HepG2 (cell line): ENCODE results near the gene UCP3. TPM values are rescaled to one million over a fixed set of nuclear protein-coding genes. Genes with fewer than 3 reads are reported as not detected.

Experiments
- ATRX ChIP-seq: sonication (generic); formaldehyde crosslinking; IDR thresholded peaks from 2 replicates; pipeline ENCODE4 v1.4.0; 2020; ENCODE audit warnings: missing genetic modification reagents, borderline replicate concordance
- CC2D1A ChIP-seq: sonication (generic); formaldehyde crosslinking; IDR thresholded peaks from 2 replicates; pipeline ENCODE4 v1.8.1; 2023; ENCODE audit warnings: mild to moderate bottlenecking, missing genetic modification reagents
- CEBPB ChIP-seq: IDR thresholded peaks from 2 replicates; pipeline ENCODE4 v1.6.1; 2011; ENCODE audit warnings: low read depth, low read length, improper control_type of control experiment, borderline replicate concordance
- EEA1 ChIP-seq: sonication (generic); formaldehyde crosslinking; IDR thresholded peaks from 2 replicates; pipeline ENCODE4 v1.5.1; 2020; ENCODE audit warnings: mild to moderate bottlenecking, missing genetic modification reagents, borderline replicate concordance
- EHMT2 ChIP-seq: fragments of 200-600 bp; sonication (generic); IDR thresholded peaks from 2 replicates; pipeline ENCODE4 v1.7.0; 2017; ENCODE audit warnings: antibody characterized with exemption, low read depth, low read length, borderline replicate concordance
- FOXA1 ChIP-seq, 2 experiments: fragments of 450-650 bp in 1 of 2; sonication (generic) in 1 of 2; formaldehyde crosslinking in 1 of 2; IDR thresholded peaks; 2 replicates each; pipeline versions ENCODE4 v1.4.0 to v1.6.1; 2016 to 2020; ENCODE audit warnings: missing genetic modification reagents in 1 of 2
- HNRNPLL ChIP-seq: fragments of 200-400 bp; formaldehyde crosslinking; IDR thresholded peaks from 2 replicates; pipeline ENCODE4 v1.6.1; 2017; ENCODE audit warnings: mild to moderate bottlenecking, low read depth, low read length; ENCODE audit not compliant: poor library complexity, severe bottlenecking
- KLF6 ChIP-seq: IDR thresholded peaks from 2 replicates; pipeline ENCODE4 v1.8.0; 2016; ENCODE audit warnings: missing biosample characterization, missing genetic modification reagents
- MZF1 ChIP-seq: sonication (generic); formaldehyde crosslinking; IDR thresholded peaks from 2 replicates; pipeline ENCODE4 v1.8.1; 2023; ENCODE audit warnings: mild to moderate bottlenecking, missing genetic modification reagents, borderline replicate concordance
- NCOA2 ChIP-seq: sonication (generic); formaldehyde crosslinking; IDR thresholded peaks from 2 replicates; pipeline ENCODE4 v1.8.0; 2022; ENCODE audit warnings: inconsistent platforms
- NR3C1 ChIP-seq: sonication (generic); formaldehyde crosslinking; IDR thresholded peaks from 2 replicates; pipeline ENCODE4 v1.4.0; 2020; ENCODE audit warnings: missing genetic modification reagents
- RFX3 ChIP-seq: IDR thresholded peaks from 2 replicates; pipeline ENCODE4 v1.6.1; 2016; ENCODE audit warnings: missing biosample characterization, missing genetic modification reagents
- RFX5 ChIP-seq: IDR thresholded peaks from 2 replicates; pipeline ENCODE4 v1.6.1; 2011; ENCODE audit warnings: low read depth, low read length, improper control_type of control experiment
- ZNF251 ChIP-seq: sonication (generic); formaldehyde crosslinking; IDR thresholded peaks from 2 replicates; pipeline ENCODE4 v1.9.0; 2021; ENCODE audit warnings: mild to moderate bottlenecking, missing genetic modification reagents
- ZNF337 ChIP-seq: sonication (generic); formaldehyde crosslinking; IDR thresholded peaks from 2 replicates; pipeline ENCODE4 v1.5.1; 2020; ENCODE audit warnings: missing genetic modification reagents, low read depth, mild to moderate bottlenecking, borderline replicate concordance
- ZNF746 ChIP-seq: sonication (generic); formaldehyde crosslinking; IDR thresholded peaks from 2 replicates; pipeline ENCODE4 v1.8.0; 2022; ENCODE audit warnings: mild to moderate bottlenecking, missing genetic modification reagents
- ZNF891 ChIP-seq: sonication (generic); formaldehyde crosslinking; IDR thresholded peaks from 2 replicates; pipeline ENCODE4 v1.5.0; 2020; ENCODE audit warnings: mild to moderate bottlenecking, missing genetic modification reagents
- polyA plus RNA-seq, 8 experiments: library from polyadenylated mRNA; depleted of rRNA in 3 of 8; stranded (reverse) in 7 of 8; unstranded in 1 of 8; fragments of >200 nt; fragmentation: Illumina TruSeq in 4 of 8; extraction: Trizol in 4 of 8; gene quantifications; 2 replicates each; pipeline versions ENCODE4 v1.2.1 to v1.2.3, GENCODE V29; 2011 to 2016; ENCODE audit warnings: low read depth in 4 of 8, missing spikeins in 1 of 8, mixed read lengths in 1 of 8; ENCODE audit not compliant: insufficient read depth in 1 of 8
- total RNA-seq, 5 experiments: library from RNA; depleted of rRNA; stranded (reverse); fragments of >200 nt; fragmentation: Illumina TruSeq; extraction: Trizol; gene quantifications; 2 replicates each; pipeline ENCODE4 v1.2.3, GENCODE V29; 2016; ENCODE audit warnings: low read depth in 1 of 5
- TF ChIP-seq, protein P1 (sequence below): sonication (generic); formaldehyde crosslinking; IDR thresholded peaks from 2 replicates; pipeline ENCODE4 v1.4.0; 2020; ENCODE audit warnings: missing genetic modification reagents, low read depth, mild to moderate bottlenecking, borderline replicate concordance
- TF ChIP-seq, protein P2 (sequence below): sonication (generic); formaldehyde crosslinking; IDR thresholded peaks from 2 replicates; pipeline ENCODE4 v1.5.1; 2020; ENCODE audit warnings: mild to moderate bottlenecking, missing genetic modification reagents, moderate library complexity
- TF ChIP-seq, protein P3 (sequence below): sonication (generic); formaldehyde crosslinking; IDR thresholded peaks from 2 replicates; pipeline ENCODE4 v1.4.0; 2020; ENCODE audit warnings: mild to moderate bottlenecking, missing genetic modification reagents
- TF ChIP-seq, protein P4 (sequence below): sonication (generic); formaldehyde crosslinking; IDR thresholded peaks from 2 replicates; pipeline ENCODE4 v1.4.0; 2020; ENCODE audit warnings: missing genetic modification reagents
- TF ChIP-seq, protein P5 (sequence below): sonication (generic); formaldehyde crosslinking; IDR thresholded peaks from 2 replicates; pipeline ENCODE4 v1.8.0; 2022; ENCODE audit warnings: low read depth, missing genetic modification reagents

The UCP3 gene
- total and polyA plus RNA-seq, 2 of the 13 experiments (the other 11 are each of a cell fraction or from before 2014, with no cell fraction given), result 0.37 TPM; not detected in 1

DNA sequence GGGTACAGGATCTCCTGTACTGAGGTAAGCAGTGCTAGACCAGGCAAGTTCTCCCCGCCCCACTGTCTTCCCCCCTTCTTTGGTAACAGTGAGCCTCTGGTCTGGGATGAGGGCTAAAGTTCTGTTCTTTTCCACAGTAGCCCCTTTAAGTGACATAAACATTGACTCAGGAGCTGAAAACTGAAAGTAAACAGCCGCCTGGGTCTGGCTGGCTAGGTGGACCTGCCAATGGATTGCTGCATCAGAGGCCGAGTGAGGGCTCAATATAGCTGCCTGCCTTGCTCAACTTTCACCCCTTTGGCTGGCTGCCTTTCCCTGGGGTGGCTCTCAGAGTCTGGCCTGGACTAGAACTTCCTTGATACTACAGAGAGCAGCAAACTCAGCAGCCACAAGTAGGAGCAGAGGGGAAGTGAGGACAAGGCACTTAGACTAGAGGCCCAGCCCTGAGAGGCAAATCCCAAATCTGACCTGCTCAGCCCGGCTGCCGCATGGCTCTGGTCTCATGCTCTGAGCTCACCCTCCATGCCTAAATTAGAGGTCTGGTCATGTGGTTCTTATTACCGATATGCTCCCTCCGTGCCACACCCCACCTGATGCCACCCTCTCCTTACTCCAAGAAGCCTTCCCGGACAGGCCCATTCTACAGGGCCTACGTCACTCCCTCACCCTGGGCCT is 9.6 kb upstream of the UCP3 start (continued):
- TF ChIP-seq, protein P1, sequence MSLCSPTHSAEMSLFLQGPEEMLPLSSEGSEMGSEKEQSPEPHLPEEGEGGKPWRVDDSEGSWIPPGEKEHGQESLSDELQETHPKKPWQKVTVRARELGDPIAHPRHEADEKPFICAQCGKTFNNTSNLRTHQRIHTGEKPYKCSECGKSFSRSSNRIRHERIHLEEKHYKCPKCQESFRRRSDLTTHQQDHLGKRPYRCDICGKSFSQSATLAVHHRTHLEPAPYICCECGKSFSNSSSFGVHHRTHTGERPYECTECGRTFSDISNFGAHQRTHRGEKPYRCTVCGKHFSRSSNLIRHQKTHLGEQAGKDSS, result no peak
- TF ChIP-seq ZNF251 (no peak), FOXA1 (IDR thresholded peaks at IDR 0.05) (0 out of 2 replicates have a peak, but pooled peaks have one; percentile 11), FOXA1 (CRISPR knock-in tag; IDR thresholded peaks at IDR 0.05) (peak; percentile 88), MZF1 (no peak), ZNF337 (CRISPR knock-in tag) (no peak; the same call in 1 of the 2 replicates), RFX3 (CRISPR knock-in tag) (no peak), ZNF891 (CRISPR knock-in tag) (no peak), ATRX (CRISPR knock-in tag) (no peak), HNRNPLL (no peak), NCOA2 (peak; percentile 39; the same call in 1 of the 2 replicates), ZNF746 (0 out of 2 replicates have a peak, but pooled peaks have one; percentile 63), CC2D1A (CRISPR knock-in tag) (no peak), RFX5 (no peak), EEA1 (CRISPR knock-in tag) (no peak), KLF6 (CRISPR knock-in tag) (no peak), EHMT2 (no peak), NR3C1 (no peak), CEBPB (peak; percentile 89)
- TF ChIP-seq, protein P2, sequence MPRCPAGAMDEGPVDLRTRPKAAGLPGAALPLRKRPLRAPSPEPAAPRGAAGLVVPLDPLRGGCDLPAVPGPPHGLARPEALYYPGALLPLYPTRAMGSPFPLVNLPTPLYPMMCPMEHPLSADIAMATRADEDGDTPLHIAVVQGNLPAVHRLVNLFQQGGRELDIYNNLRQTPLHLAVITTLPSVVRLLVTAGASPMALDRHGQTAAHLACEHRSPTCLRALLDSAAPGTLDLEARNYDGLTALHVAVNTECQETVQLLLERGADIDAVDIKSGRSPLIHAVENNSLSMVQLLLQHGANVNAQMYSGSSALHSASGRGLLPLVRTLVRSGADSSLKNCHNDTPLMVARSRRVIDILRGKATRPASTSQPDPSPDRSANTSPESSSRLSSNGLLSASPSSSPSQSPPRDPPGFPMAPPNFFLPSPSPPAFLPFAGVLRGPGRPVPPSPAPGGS (CRISPR knock-in tag), result no peak
- TF ChIP-seq, protein P3, sequence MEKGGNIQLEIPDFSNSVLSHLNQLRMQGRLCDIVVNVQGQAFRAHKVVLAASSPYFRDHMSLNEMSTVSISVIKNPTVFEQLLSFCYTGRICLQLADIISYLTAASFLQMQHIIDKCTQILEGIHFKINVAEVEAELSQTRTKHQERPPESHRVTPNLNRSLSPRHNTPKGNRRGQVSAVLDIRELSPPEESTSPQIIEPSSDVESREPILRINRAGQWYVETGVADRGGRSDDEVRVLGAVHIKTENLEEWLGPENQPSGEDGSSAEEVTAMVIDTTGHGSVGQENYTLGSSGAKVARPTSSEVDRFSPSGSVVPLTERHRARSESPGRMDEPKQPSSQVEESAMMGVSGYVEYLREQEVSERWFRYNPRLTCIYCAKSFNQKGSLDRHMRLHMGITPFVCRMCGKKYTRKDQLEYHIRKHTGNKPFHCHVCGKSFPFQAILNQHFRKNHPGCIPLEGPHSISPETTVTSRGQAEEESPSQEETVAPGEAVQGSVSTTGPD (CRISPR knock-in tag), result no peak
- TF ChIP-seq, protein P4, sequence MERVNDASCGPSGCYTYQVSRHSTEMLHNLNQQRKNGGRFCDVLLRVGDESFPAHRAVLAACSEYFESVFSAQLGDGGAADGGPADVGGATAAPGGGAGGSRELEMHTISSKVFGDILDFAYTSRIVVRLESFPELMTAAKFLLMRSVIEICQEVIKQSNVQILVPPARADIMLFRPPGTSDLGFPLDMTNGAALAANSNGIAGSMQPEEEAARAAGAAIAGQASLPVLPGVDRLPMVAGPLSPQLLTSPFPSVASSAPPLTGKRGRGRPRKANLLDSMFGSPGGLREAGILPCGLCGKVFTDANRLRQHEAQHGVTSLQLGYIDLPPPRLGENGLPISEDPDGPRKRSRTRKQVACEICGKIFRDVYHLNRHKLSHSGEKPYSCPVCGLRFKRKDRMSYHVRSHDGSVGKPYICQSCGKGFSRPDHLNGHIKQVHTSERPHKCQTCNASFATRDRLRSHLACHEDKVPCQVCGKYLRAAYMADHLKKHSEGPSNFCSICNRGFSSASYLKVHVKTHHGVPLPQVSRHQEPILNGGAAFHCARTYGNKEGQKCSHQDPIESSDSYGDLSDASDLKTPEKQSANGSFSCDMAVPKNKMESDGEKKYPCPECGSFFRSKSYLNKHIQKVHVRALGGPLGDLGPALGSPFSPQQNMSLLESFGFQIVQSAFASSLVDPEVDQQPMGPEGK (CRISPR knock-in tag), result no peak
- TF ChIP-seq, protein P5, sequence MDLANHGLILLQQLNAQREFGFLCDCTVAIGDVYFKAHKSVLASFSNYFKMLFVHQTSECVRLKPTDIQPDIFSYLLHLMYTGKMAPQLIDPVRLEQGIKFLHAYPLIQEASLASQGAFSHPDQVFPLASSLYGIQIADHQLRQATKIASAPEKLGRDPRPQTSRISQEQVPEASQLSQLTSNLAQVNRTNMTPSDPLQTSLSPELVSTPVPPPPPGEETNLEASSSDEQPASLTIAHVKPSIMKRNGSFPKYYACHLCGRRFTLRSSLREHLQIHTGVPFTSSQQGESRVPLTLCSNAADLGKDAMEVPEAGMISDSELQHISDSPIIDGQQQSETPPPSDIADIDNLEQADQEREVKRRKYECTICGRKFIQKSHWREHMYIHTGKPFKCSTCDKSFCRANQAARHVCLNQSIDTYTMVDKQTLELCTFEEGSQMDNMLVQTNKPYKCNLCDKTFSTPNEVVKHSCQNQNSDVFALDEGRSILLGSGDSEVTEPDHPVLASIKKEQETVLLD (CRISPR knock-in tag), result no peak
